Measurements from ENCODE around the gene ZNF354C. TPM values are rescaled to one million over a fixed set of nuclear protein-coding genes. Genes with fewer than 3 reads are reported as not detected.

The ZNF354C gene
- total and polyA plus RNA-seq, 10 of the 15 experiments (the other 5 are each of a cell fraction or from before 2014, with no cell fraction given), result 0.01 to 0.03 (median 0.02) TPM; not detected in 7

- Histone ChIP-seq H3K79me2 (ENCODE audit: control insufficient read depth, insufficient read depth, low read length) (no peaks in the 10 kb centered on the region), H3K4me2 (ENCODE audit: control insufficient read depth, insufficient read depth) (no peak overlapping the region), H3K4me1 (ENCODE audit: control insufficient read depth, insufficient read depth, low read length) (no peaks in the 10 kb centered on the region), H4K20me1 (ENCODE audit: control insufficient read depth, insufficient read depth) (no peaks in the 10 kb centered on the region), H3K36me3 (ENCODE audit: control insufficient read depth in 2 of 2, insufficient read depth in 2 of 2, low read length in 1 of 2) (no peaks in the 10 kb centered on the region), H3K9ac (ENCODE audit: control insufficient read depth, insufficient read depth, low read length) (no peak overlapping the region), H3K4me3 (no peak overlapping the region), H3K9me3 (replicated peaks; ENCODE audit: control insufficient read depth, insufficient read depth, low read length) (no peaks in the 10 kb centered on the region), H3K27ac (ENCODE audit: control insufficient read depth, insufficient read depth) (no peak overlapping the region), H3K27me3 (replicated peaks in 1 of 2; ENCODE audit: control insufficient read depth in 2 of 2, insufficient read depth in 2 of 2, low read length in 1 of 2) (no peaks in the 10 kb centered on the region), H2AFZ (ENCODE audit: control insufficient read depth, low read depth, low read length) (no peak overlapping the region)
- FAIRE-seq, result no peak
- no peak for TF ChIP-seq MTA2 (IDR thresholded peaks at IDR 0.05; ENCODE audit: low read depth)
- TF ChIP-seq KDM1A (IDR thresholded peaks at IDR 0.05; ENCODE audit: borderline replicate concordance), result no peak
- no peak for TF ChIP-seq NFIC (IDR thresholded peaks at IDR 0.05; ENCODE audit: low read depth, low read length)
- TF ChIP-seq TBL1XR1 (IDR thresholded peaks at IDR 0.05; ENCODE audit: low read depth, low read length), result no peak
- no peak for TF ChIP-seq EGR1 (IDR thresholded peaks at IDR 0.05; ENCODE audit: borderline replicate concordance in 1 of 2, low read depth in 2 of 2, low read length in 2 of 2)
- no peak for TF ChIP-seq KLF5 (IDR thresholded peaks at IDR 0.05; ENCODE audit: partially characterized antibody)
- no peak for TF ChIP-seq ZSCAN29 (IDR thresholded peaks at IDR 0.05)
- TF ChIP-seq CHD4 (IDR thresholded peaks at IDR 0.05), result no peak
- TF ChIP-seq ATF2 (IDR thresholded peaks at IDR 0.05; ENCODE audit: low read length), result no peak
- no peak for TF ChIP-seq BMI1 (IDR thresholded peaks at IDR 0.05; ENCODE audit: borderline replicate concordance)
- no peak for TF ChIP-seq MLLT1 (IDR thresholded peaks at IDR 0.05)
- TF ChIP-seq JUNB (IDR thresholded peaks at IDR 0.05), result no peak
- no peak for TF ChIP-seq CBX3 (IDR thresholded peaks at IDR 0.05; ENCODE audit: borderline replicate concordance, low read depth)
- TF ChIP-seq MEF2B (IDR thresholded peaks at IDR 0.05; ENCODE audit: partially characterized antibody, poor library complexity, severe bottlenecking), result no peak
- no peak for TF ChIP-seq ZNF622 (IDR thresholded peaks at IDR 0.05)
- no peak for TF ChIP-seq USF1 (IDR thresholded peaks at IDR 0.05; ENCODE audit: borderline replicate concordance, extremely low read length, insufficient read depth, low read depth, low read length)
- no peak for TF ChIP-seq BCL11A (IDR thresholded peaks at IDR 0.05; ENCODE audit: low read depth, low read length)
- TF ChIP-seq IRF4 (IDR thresholded peaks at IDR 0.05; ENCODE audit: low read depth, low read length), result no peak
- ChIA-PET RAD21 (ENCODE audit: unreplicated experiment) (no interaction called here), SMC1A (ENCODE audit: uncharacterized antibody, unreplicated experiment) (no interaction called here), POLR2A (no interaction called here), CTCF (no interaction called here)
- BruUV-seq (replicated peaks), result no TSS peak
- intact Hi-C loops (cut with micrococcal nuclease; ENCODE audit: unreplicated experiment), result no loop called here
- DNase-seq (ENCODE audit: low read depth, low spot score), result no peak
- ATAC-seq, result no peak
- in situ Hi-C loops (cut with MboI), result no loop called here
- 15% methylated on average over 2 of the region's 2 CpGs for WGBS (ENCODE audit: insufficient coverage, insufficient replicate concordance, low lambda C conversion rate, missing lambda C conversion rate)
Observed at GRCh38 chr5:179044765-179045164, 15.4 kb upstream of the ZNF354C start.
